GM12865 (cell line): ENCODE data around the gene EMILIN3.

ENCODE experiments used
- DNase-seq: peaks from one replicate; pipeline ENCODE4 v3.0.0; 2010; ENCODE audit warnings: low read depth
- H3K4me3 ChIP-seq: 2 replicates; pipeline ENCODE4 v1.5.1; 2011; ENCODE audit warnings: mild to moderate bottlenecking, low read depth, low read length, control low read depth
- TF ChIP-seq, protein P1 (sequence below): IDR thresholded peaks from 2 replicates; pipeline ENCODE4 v1.5.1; 2011; ENCODE audit warnings: low read length, control low read depth, low read depth, inconsistent platforms; ENCODE audit not compliant: insufficient read depth; ENCODE audit errors: missing control alignments

Gene EMILIN3

DNA sequence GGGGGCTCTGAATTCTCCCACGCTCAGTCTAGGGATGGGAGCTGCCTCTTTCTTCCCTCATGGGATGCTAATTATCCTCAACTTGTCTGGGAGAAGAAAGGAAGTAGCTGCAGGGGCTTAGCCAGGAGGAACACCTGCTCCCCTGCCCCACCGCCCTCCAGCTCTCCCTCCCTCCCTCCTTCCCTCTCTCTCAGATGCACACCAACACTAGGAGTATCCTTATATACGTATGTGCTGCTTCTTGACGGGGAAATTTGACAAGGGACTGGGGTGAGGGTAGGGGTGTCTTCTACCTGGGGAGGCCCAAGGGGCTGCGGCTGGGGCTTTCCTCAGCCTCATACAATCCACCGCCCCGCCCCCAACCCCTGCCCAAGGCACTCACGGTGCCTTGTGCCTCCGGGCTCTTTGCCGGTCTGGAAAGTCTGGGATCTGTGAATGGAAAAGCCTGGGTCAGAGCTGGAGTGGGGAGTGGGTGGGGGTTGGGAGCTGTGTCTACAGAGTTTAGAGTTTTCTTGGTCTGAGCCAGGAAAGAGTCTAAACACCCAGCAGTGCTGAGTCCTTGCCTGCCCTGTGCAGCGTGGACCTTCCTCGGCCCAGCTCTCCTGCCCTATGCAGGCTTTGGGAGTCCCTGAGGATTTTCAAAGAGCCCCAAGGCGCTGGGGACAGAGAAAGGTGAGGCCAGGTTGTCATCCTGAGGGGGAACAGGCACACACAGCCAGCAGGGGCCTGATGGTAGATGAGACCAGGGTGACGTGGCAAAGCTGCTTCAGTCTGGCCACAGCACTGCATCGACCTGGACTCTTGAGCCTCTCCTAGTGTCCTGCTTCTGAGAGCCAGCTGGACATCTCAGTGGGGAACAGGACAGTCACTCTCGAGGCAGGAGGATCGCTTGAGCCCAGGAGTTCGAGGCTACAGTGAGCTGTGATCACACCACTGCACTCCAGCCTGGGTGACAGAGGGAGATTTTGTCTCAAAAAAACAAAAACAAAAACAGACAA lies 29.3 kb upstream of the EMILIN3 start:
- TF ChIP-seq, protein P1, sequence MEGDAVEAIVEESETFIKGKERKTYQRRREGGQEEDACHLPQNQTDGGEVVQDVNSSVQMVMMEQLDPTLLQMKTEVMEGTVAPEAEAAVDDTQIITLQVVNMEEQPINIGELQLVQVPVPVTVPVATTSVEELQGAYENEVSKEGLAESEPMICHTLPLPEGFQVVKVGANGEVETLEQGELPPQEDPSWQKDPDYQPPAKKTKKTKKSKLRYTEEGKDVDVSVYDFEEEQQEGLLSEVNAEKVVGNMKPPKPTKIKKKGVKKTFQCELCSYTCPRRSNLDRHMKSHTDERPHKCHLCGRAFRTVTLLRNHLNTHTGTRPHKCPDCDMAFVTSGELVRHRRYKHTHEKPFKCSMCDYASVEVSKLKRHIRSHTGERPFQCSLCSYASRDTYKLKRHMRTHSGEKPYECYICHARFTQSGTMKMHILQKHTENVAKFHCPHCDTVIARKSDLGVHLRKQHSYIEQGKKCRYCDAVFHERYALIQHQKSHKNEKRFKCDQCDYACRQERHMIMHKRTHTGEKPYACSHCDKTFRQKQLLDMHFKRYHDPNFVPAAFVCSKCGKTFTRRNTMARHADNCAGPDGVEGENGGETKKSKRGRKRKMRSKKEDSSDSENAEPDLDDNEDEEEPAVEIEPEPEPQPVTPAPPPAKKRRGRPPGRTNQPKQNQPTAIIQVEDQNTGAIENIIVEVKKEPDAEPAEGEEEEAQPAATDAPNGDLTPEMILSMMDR, result no peak
- H3K4me3 ChIP-seq, result no peak overlapping the region
- DNase-seq, result no peak

DNA sequence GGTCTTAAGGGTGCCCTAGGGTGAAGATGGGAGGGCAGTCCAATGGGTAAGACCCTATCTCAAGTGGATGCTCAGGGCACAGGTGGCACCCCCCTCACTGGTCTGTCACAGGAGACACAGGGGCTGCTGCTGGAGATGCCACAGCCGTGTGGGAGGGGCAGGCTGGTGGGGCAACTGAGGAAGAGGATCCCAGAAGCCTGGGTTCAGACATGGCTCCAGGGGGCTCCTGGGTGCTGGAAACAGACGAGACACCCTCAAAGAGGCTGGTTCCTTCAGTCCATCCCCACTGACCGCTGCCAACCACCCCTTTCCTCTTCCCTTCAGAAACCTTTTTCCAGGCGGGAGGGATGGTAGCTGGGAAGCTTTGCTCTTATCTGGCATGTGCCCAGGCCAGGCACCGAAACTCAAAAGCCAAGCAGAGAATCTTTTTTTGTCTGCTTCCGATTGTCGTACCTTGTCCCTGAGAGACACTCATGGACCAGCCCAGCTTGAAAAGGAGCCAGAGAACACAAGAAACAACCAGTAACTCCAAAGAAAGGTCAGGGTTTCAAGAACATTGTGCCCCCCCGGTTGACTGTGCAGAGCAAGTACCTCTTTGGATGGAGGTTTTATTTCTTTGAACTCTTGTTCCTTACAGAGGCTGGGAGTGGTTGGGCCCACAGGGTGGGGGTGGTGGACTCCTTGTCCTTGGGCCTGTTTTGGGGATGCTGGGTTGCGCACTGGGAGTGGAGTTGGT lies 28.5 kb upstream of the EMILIN3 start:
- DNase-seq, result no peak
- H3K4me3 ChIP-seq, result no peak overlapping the region
- TF ChIP-seq, protein P1, result no peak

DNA sequence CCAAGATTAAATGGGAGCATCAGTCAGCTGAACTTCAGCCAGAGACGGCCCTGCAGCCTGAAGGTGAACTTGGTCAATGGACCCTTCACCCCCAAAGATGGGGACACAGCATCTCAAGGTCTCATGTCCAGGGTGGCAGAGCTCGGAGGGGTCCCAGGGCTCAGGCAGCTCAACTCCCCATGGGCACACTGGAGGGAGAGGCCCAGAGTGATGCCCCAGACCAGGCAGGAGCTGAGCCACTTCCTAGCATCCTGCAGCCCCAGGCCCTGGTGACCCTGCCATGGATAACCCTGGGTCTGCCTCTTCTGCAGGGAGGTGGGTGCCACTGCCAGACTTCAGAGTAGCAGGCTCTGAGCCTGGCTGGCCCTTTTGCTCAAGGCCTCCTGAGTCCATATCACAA lies 27.5 kb upstream of the EMILIN3 start:
- DNase-seq, result no peak
- H3K4me3 ChIP-seq, result no peak overlapping the region
- TF ChIP-seq, protein P1, result no peak

DNA sequence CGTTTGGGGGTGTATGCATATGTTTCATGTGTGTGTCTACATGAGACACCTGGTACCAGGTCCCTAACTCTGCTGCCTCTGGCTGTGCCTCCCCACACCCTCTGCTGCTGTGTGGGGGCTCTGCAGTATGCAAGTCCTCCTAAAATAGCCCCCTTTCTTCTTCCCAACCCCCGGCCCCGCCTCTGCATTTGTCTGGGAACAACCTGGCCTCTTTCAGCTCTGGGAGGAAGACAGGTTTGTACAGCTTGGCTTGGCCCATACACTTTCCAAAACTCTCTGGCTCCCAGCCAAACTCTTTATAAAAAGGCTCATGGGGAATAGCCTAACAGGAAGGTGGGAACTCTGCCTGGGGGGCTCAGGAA lies 27.1 kb upstream of the EMILIN3 start:
- TF ChIP-seq, protein P1, result no peak
- DNase-seq, result no peak
- H3K4me3 ChIP-seq, result no peak overlapping the region

DNA sequence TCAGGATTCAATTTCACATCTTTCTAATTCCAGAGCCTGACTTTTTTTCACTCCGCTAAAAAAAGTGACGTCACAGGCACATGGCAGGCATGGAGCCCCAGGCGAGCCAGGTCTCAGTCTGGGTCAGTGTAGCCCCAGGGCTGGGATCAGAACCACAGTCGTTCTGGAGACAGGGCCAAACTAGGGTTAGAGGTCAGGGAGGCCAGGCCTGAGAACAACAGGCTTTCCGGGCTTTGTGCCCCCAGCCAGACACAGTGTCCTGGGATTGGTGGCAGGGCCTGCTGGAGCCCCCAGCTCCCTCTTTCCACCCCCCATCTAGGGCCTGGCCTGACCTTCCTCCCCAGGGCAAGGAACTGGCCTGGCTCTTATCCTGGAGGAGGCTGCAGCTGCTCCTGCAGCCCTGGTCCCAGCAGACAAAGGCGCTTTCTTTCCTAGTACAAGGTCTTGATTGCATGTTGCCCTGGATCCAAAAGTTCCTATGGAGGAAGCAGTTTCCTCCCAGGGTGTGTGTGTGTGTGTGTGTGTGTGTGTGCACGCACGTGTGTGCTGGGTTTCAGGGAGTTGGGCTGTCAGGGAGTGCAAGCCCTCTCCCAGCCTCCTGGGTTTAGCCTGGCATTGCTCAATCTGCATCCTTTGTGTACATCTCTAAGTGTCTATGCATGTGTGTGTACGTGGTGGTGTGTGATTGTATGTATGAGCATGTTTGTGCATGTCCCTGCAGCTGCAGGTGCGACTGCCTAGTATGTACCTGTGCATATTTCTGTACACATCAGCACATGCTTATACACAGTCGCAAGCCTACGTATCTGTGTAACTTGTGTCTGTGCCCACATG lies 26.5 kb upstream of the EMILIN3 start:
- no peak for DNase-seq
- H3K4me3 ChIP-seq, result no peak overlapping the region
- TF ChIP-seq, protein P1, result no peak

DNA sequence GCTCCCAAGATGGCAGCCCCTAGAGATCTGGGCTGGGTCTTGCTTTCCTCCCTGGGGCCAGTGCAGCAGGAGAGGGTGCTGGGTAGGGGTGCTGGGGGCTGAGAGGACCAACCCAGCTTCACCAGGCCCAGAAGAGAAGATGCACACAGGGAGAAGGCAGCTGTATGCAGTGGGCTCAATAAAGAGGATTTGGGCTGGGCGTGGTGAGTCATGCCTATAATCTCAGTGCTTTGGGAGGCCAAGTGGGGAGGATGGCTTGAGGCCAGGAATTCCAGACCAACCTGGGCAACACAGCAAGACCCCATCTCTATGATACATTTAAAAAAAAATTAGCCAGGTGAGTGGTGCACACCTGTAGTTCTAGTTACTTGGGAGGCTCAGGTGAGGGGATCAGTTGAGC lies 25.7 kb upstream of the EMILIN3 start:
- no peak for DNase-seq
- no peak overlapping the region for H3K4me3 ChIP-seq
- TF ChIP-seq, protein P1, result no peak
